Astrocyte (in vitro differentiated cells and primary cell): ENCODE measurements around the gene EZH1. TPM values are rescaled to one million over a fixed set of nuclear protein-coding genes. Genes with fewer than 3 reads are reported as not detected.
A peak's percentile ranks its signal among the peaks of the same experiment; 100 is the strongest.

ENCODE experiments used
- DNase-seq: peaks from one replicate; pipeline ENCODE4 v3.0.0-alpha.2; 2010; ENCODE audit warnings: low read depth
- FAIRE-seq: peaks from 2 replicates; lab custom pipeline; 2011; peaks lifted over from hg19 to GRCh38; lab: Jason Lieb, UNC
- H2AFZ ChIP-seq: 2 replicates; pipeline ENCODE4 v1.6.0; 2012; ENCODE audit warnings: low read depth, low read length, inconsistent platforms
- H3K27ac ChIP-seq: 2 replicates; pipeline ENCODE4 v1.5.1; 2011; ENCODE audit warnings: low read depth, low read length, inconsistent platforms
- H3K27me3 ChIP-seq: 2 replicates; pipeline ENCODE4 v1.6.0; 2011; ENCODE audit warnings: low read length, inconsistent platforms; ENCODE audit not compliant: insufficient read depth
- H3K36me3 ChIP-seq: 2 replicates; pipeline ENCODE4 v1.5.1; 2011; ENCODE audit warnings: low read length, inconsistent platforms; ENCODE audit not compliant: insufficient read depth
- H3K4me1 ChIP-seq: 2 replicates; pipeline ENCODE4 v1.5.1; 2011; ENCODE audit warnings: low read length, inconsistent platforms; ENCODE audit not compliant: insufficient read depth
- H3K4me2 ChIP-seq: 2 replicates; pipeline ENCODE4 v1.6.0; 2012; ENCODE audit warnings: low read length, inconsistent platforms
- H3K4me3 ChIP-seq: 2 replicates; pipeline ENCODE4 v1.5.1; 2011; ENCODE audit warnings: low read depth, mild to moderate bottlenecking, low read length, inconsistent platforms; ENCODE audit not compliant: insufficient read depth
- H3K79me2 ChIP-seq: 2 replicates; pipeline ENCODE4 v1.6.0; 2012; ENCODE audit warnings: mild to moderate bottlenecking, low read length, inconsistent platforms; ENCODE audit not compliant: insufficient read depth
- H3K9ac ChIP-seq: 2 replicates; pipeline ENCODE4 v1.6.0; 2012; ENCODE audit warnings: mild to moderate bottlenecking, low read length, inconsistent platforms
- H3K9me3 ChIP-seq: 2 replicates; pipeline ENCODE4 v1.5.1; 2012; ENCODE audit warnings: low read depth, mild to moderate bottlenecking, low read length, inconsistent platforms; ENCODE audit not compliant: insufficient read depth
- H4K20me1 ChIP-seq: 2 replicates; pipeline ENCODE4 v1.6.0; 2012; ENCODE audit warnings: low read length, inconsistent platforms; ENCODE audit not compliant: insufficient read depth
- H3K27ac Mint-ChIP-seq: one replicate; pipeline ENCODE4 v1.8.0; 2021; ENCODE audit warnings: mild to moderate bottlenecking, mixed read lengths; ENCODE audit not compliant: unreplicated experiment
- H3K27me3 Mint-ChIP-seq: one replicate; pipeline ENCODE4 v1.8.0; 2021; ENCODE audit warnings: low read depth, mixed read lengths; ENCODE audit not compliant: unreplicated experiment
- H3K36me3 Mint-ChIP-seq: one replicate; pipeline ENCODE4 v1.8.0; 2021; ENCODE audit warnings: low read depth, mixed read lengths; ENCODE audit not compliant: unreplicated experiment
- H3K4me1 Mint-ChIP-seq: one replicate; pipeline ENCODE4 v1.8.0; 2021; ENCODE audit warnings: low read depth, mixed read lengths; ENCODE audit not compliant: unreplicated experiment
- H3K4me3 Mint-ChIP-seq: one replicate; pipeline ENCODE4 v1.8.0; 2021; ENCODE audit warnings: mild to moderate bottlenecking, moderate library complexity, mixed read lengths; ENCODE audit not compliant: unreplicated experiment
- H3K9me3 Mint-ChIP-seq: one replicate; pipeline ENCODE4 v1.8.0; 2021; ENCODE audit warnings: mild to moderate bottlenecking, mixed read lengths; ENCODE audit not compliant: unreplicated experiment
- CTCF ChIP-seq: IDR thresholded peaks from 2 replicates; pipeline ENCODE4 v1.5.1; 2011; ENCODE audit warnings: low read depth, mild to moderate bottlenecking, inconsistent platforms, low read length, moderate library complexity; ENCODE audit not compliant: insufficient read depth
- EZH2 ChIP-seq: IDR thresholded peaks from 2 replicates; pipeline ENCODE4 v1.6.1; 2012; ENCODE audit warnings: mild to moderate bottlenecking, low read length, inconsistent platforms; ENCODE audit not compliant: insufficient read depth
- total RNA-seq: library from RNA; stranded (reverse); gene quantifications from 2 replicates; pipeline ENCODE4 v1.2.1, GENCODE V29; 2021

The EZH1 gene
- total RNA-seq, 1 donor from 2014 or later: 15.2 TPM

GRCh38 chr17:42686520-42687128 lies 58.2 kb downstream of the EZH1 start:
- Histone ChIP-seq H3K9ac (no peak overlapping the region), H2AFZ (no peak overlapping the region), H3K4me3 (no peak overlapping the region), H4K20me1 (peaks cover 12% of the 10 kb centered on the region), H3K27ac (no peak overlapping the region), H3K4me2 (no peak overlapping the region), H3K79me2 (no peaks in the 10 kb centered on the region), H3K36me3 (no peaks in the 10 kb centered on the region), H3K9me3 (peaks cover 9% of the 10 kb centered on the region), H3K4me1 (peaks cover 13% of the 10 kb centered on the region), H3K27me3 (peaks cover 34% of the 10 kb centered on the region)
- FAIRE-seq: no peak
- TF ChIP-seq CTCF: no peak
- peak; percentile 13 for TF ChIP-seq EZH2
- Mint-ChIP-seq H3K9me3 (no peaks in the 10 kb centered on the region), H3K4me3 (no peak overlapping the region), H3K4me1 (peaks cover 6% of the 10 kb centered on the region), H3K27ac (no peak overlapping the region), H3K27me3 (peaks cover 12% of the 10 kb centered on the region), H3K36me3 (peaks cover 22% of the 10 kb centered on the region)
- no peak for DNase-seq

DNA sequence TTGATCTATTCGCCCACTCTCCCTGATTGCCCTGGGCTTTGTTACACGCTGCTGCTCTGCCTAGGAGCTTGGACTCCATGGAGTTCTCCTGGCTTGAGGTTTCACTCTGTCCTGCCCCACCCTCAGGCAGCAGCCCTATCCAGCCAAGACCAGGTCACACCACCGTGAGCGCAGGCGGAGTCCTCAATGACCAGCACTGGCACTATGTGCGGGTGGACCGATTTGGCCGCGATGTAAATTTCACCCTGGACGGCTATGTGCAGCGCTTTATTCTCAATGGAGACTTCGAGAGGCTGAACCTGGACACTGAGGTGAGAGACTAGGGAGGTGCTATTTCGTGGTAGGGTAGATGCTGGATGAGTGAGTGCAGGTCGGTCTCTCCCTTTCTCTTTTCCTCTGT lies 59.0 kb downstream of the EZH1 start:
- Mint-ChIP-seq H3K36me3 (peaks cover 20% of the 10 kb centered on the region), H3K9me3 (no peaks in the 10 kb centered on the region), H3K27me3 (peaks cover 12% of the 10 kb centered on the region), H3K4me3 (no peak overlapping the region), H3K27ac (no peak overlapping the region), H3K4me1 (peaks cover 6% of the 10 kb centered on the region)
- no peak for TF ChIP-seq CTCF
- TF ChIP-seq EZH2: no peak
- FAIRE-seq (no peak), DNase-seq (no peak)
- Histone ChIP-seq H3K27me3 (peaks cover 34% of the 10 kb centered on the region), H3K4me1 (peaks cover 13% of the 10 kb centered on the region), H3K79me2 (no peaks in the 10 kb centered on the region), H3K4me3 (no peak overlapping the region), H2AFZ (no peak overlapping the region), H3K36me3 (no peaks in the 10 kb centered on the region), H3K4me2 (no peak overlapping the region), H3K27ac (no peak overlapping the region), H3K9ac (no peak overlapping the region), H3K9me3 (peaks cover 9% of the 10 kb centered on the region), H4K20me1 (peaks cover 12% of the 10 kb centered on the region)

- Histone ChIP-seq H2AFZ (no peak overlapping the region), H3K36me3 (no peaks in the 10 kb centered on the region), H3K4me1 (peaks cover 19% of the 10 kb centered on the region), H3K4me3 (no peak overlapping the region), H3K4me2 (peak overlapping the region; percentile 3), H3K79me2 (no peaks in the 10 kb centered on the region), H3K27ac (no peak overlapping the region), H3K9me3 (peaks cover 9% of the 10 kb centered on the region), H3K27me3 (peaks cover 34% of the 10 kb centered on the region), H4K20me1 (peaks cover 12% of the 10 kb centered on the region), H3K9ac (no peak overlapping the region)
- no peaks in the 10 kb centered on the region for H3K9me3 Mint-ChIP-seq
- peaks cover 9% of the 10 kb centered on the region for H3K27me3 Mint-ChIP-seq
- DNase-seq (no peak), FAIRE-seq (no peak)
- no peak overlapping the region for H3K27ac Mint-ChIP-seq
- no peak overlapping the region for H3K4me3 Mint-ChIP-seq
- no peak for TF ChIP-seq CTCF
- peak; percentile 36 for TF ChIP-seq EZH2
- H3K36me3 Mint-ChIP-seq: peaks cover 20% of the 10 kb centered on the region
- peaks cover 6% of the 10 kb centered on the region for H3K4me1 Mint-ChIP-seq
Measured at GRCh38 chr17:42684929-42685556, 59.8 kb downstream of the EZH1 start.
